Measurements from ENCODE around the gene LILRB4.
"Not testable (repeated sequence)": the region's sequence is repeated elsewhere in the genome, so short reads cannot be mapped to it uniquely, and the experiment has no call there.

The LILRB4 gene

GRCh38 chr19:54670576-54671357, 8.0 kb downstream of the LILRB4 start:
- peaks cover 6 to 8% of the 10 kb centered on the region in 2 donors for H3K27me3 ChIP-seq (ENCODE audit: control insufficient read depth in 1 of 2, insufficient read depth in 2 of 2, low read length in 2 of 2)
- H3K4me1 ChIP-seq (ENCODE audit: control insufficient read depth, insufficient read depth, low read length) = no peaks in the 10 kb centered on the region
- H3K9ac ChIP-seq (ENCODE audit: low read length in 2 of 2) = no peak overlapping the region
- H3K36me3 ChIP-seq (ENCODE audit: control insufficient read depth in 2 of 2, insufficient read depth in 2 of 2, low read length in 2 of 2) = no peaks in the 10 kb centered on the region
- H3K4me3 ChIP-seq (ENCODE audit: low read length in 2 of 2) = no peak overlapping the region
- no peak overlapping the region for H3K27ac ChIP-seq (ENCODE audit: low read length)
- peaks cover 0 to 13% of the 10 kb centered on the region in 2 donors for H3K9me3 ChIP-seq (ENCODE audit: control insufficient read depth in 2 of 2, low read length in 2 of 2)

GRCh38 chr19:54673222-54673621, 10.4 kb downstream of the LILRB4 start:
- Histone ChIP-seq H3K9me3 (ENCODE audit: control insufficient read depth in 2 of 2, low read length in 2 of 2) (peaks cover 0 to 6% of the 10 kb centered on the region in 2 donors), H3K4me1 (ENCODE audit: control insufficient read depth, insufficient read depth, low read length) (no peaks in the 10 kb centered on the region), H3K36me3 (ENCODE audit: control insufficient read depth in 2 of 2, insufficient read depth in 2 of 2, low read length in 2 of 2) (no peaks in the 10 kb centered on the region), H3K27me3 (ENCODE audit: control insufficient read depth in 1 of 2, insufficient read depth in 2 of 2, low read length in 2 of 2) (peaks cover 6 to 8% of the 10 kb centered on the region in 2 donors), H3K4me3 (ENCODE audit: low read length in 2 of 2) (no peak overlapping the region), H3K9ac (ENCODE audit: low read length in 2 of 2) (no peak overlapping the region), H3K27ac (ENCODE audit: low read length) (no peak overlapping the region)

- H3K27me3 ChIP-seq (ENCODE audit: control insufficient read depth in 1 of 2, insufficient read depth in 2 of 2, low read length in 2 of 2) = peaks cover 6 to 8% of the 10 kb centered on the region in 2 donors
- no peaks in the 10 kb centered on the region for H3K36me3 ChIP-seq (ENCODE audit: control insufficient read depth in 2 of 2, insufficient read depth in 2 of 2, low read length in 2 of 2)
- H3K9ac ChIP-seq (ENCODE audit: low read length in 2 of 2) = no peak overlapping the region
- no peak overlapping the region for H3K4me3 ChIP-seq (ENCODE audit: low read length in 2 of 2)
- peaks cover 0 to 6% of the 10 kb centered on the region in 2 donors for H3K9me3 ChIP-seq (ENCODE audit: control insufficient read depth in 2 of 2, low read length in 2 of 2)
- no peaks in the 10 kb centered on the region for H3K4me1 ChIP-seq (ENCODE audit: control insufficient read depth, insufficient read depth, low read length)
- no peak overlapping the region for H3K27ac ChIP-seq (ENCODE audit: low read length)
These were observed 11.3 kb downstream of the LILRB4 start for GRCh38 chr19:54674021-54674617.

GRCh38 chr19:54676210-54676834, 13.5 kb downstream of the LILRB4 start:
- H3K9ac ChIP-seq (ENCODE audit: low read length in 2 of 2); H3K9me3 ChIP-seq (ENCODE audit: control insufficient read depth in 2 of 2, low read length in 2 of 2); H3K4me1 ChIP-seq (ENCODE audit: control insufficient read depth, insufficient read depth, low read length); H3K27ac ChIP-seq (ENCODE audit: low read length); H3K36me3 ChIP-seq (ENCODE audit: control insufficient read depth in 2 of 2, insufficient read depth in 2 of 2, low read length in 2 of 2); H3K27me3 ChIP-seq (ENCODE audit: control insufficient read depth in 1 of 2, insufficient read depth in 2 of 2, low read length in 2 of 2); H3K4me3 ChIP-seq (ENCODE audit: low read length in 2 of 2): not testable (repeated sequence)

- H3K9ac ChIP-seq (ENCODE audit: low read length in 2 of 2) = no peak overlapping the region
- H3K36me3 ChIP-seq (ENCODE audit: control insufficient read depth in 2 of 2, insufficient read depth in 2 of 2, low read length in 2 of 2) = no peaks in the 10 kb centered on the region
- H3K27ac ChIP-seq (ENCODE audit: low read length) = no peak overlapping the region
- no peaks in the 10 kb centered on the region for H3K9me3 ChIP-seq (ENCODE audit: control insufficient read depth in 2 of 2, low read length in 2 of 2)
- no peaks in the 10 kb centered on the region for H3K4me1 ChIP-seq (ENCODE audit: control insufficient read depth, insufficient read depth, low read length)
- peaks cover 0 to 2% of the 10 kb centered on the region in 2 donors for H3K27me3 ChIP-seq (ENCODE audit: control insufficient read depth in 1 of 2, insufficient read depth in 2 of 2, low read length in 2 of 2)
- no peak overlapping the region for H3K4me3 ChIP-seq (ENCODE audit: low read length in 2 of 2)
These were observed 14.4 kb downstream of the LILRB4 start for GRCh38 chr19:54677217-54677616.

- not testable (repeated sequence) for H3K9me3 ChIP-seq (ENCODE audit: control insufficient read depth in 2 of 2, low read length in 2 of 2); H3K4me3 ChIP-seq (ENCODE audit: low read length in 2 of 2); H3K4me1 ChIP-seq (ENCODE audit: control insufficient read depth, insufficient read depth, low read length); H3K27me3 ChIP-seq (ENCODE audit: control insufficient read depth in 1 of 2, insufficient read depth in 2 of 2, low read length in 2 of 2); H3K9ac ChIP-seq (ENCODE audit: low read length in 2 of 2); H3K36me3 ChIP-seq (ENCODE audit: control insufficient read depth in 2 of 2, insufficient read depth in 2 of 2, low read length in 2 of 2); H3K27ac ChIP-seq (ENCODE audit: low read length)
These were observed 18.8 kb downstream of the LILRB4 start for GRCh38 chr19:54681596-54681995.

GRCh38 chr19:54682306-54682856, 19.6 kb downstream of the LILRB4 start:
- Histone ChIP-seq H3K4me3 (ENCODE audit: low read length in 2 of 2) (no peak overlapping the region), H3K36me3 (ENCODE audit: control insufficient read depth in 2 of 2, insufficient read depth in 2 of 2, low read length in 2 of 2) (no peaks in the 10 kb centered on the region), H3K9ac (ENCODE audit: low read length in 2 of 2) (no peak overlapping the region), H3K9me3 (ENCODE audit: control insufficient read depth in 2 of 2, low read length in 2 of 2) (no peaks in the 10 kb centered on the region), H3K27me3 (ENCODE audit: control insufficient read depth in 1 of 2, insufficient read depth in 2 of 2, low read length in 2 of 2) (peaks cover 5 to 7% of the 10 kb centered on the region in 2 donors), H3K27ac (ENCODE audit: low read length) (no peak overlapping the region), H3K4me1 (ENCODE audit: control insufficient read depth, insufficient read depth, low read length) (no peaks in the 10 kb centered on the region)

- H3K36me3 ChIP-seq (ENCODE audit: control insufficient read depth in 2 of 2, insufficient read depth in 2 of 2, low read length in 2 of 2) = no peaks in the 10 kb centered on the region
- H3K27me3 ChIP-seq (ENCODE audit: control insufficient read depth in 1 of 2, insufficient read depth in 2 of 2, low read length in 2 of 2) = peaks cover 5 to 7% of the 10 kb centered on the region in 2 donors
- H3K27ac ChIP-seq (ENCODE audit: low read length) = no peak overlapping the region
- no peak overlapping the region for H3K4me3 ChIP-seq (ENCODE audit: low read length in 2 of 2)
- H3K9me3 ChIP-seq (ENCODE audit: control insufficient read depth in 2 of 2, low read length in 2 of 2) = no peaks in the 10 kb centered on the region
- H3K4me1 ChIP-seq (ENCODE audit: control insufficient read depth, insufficient read depth, low read length) = no peaks in the 10 kb centered on the region
- no peak overlapping the region for H3K9ac ChIP-seq (ENCODE audit: low read length in 2 of 2)
These were observed 21.7 kb downstream of the LILRB4 start for GRCh38 chr19:54684527-54684926.

GRCh38 chr19:54691582-54692297, 29.0 kb downstream of the LILRB4 start:
- Histone ChIP-seq H3K27me3 (ENCODE audit: control insufficient read depth in 1 of 2, insufficient read depth in 2 of 2, low read length in 2 of 2) (peaks cover 0 to 8% of the 10 kb centered on the region in 2 donors), H3K27ac (ENCODE audit: low read length) (no peak overlapping the region), H3K4me3 (ENCODE audit: low read length in 2 of 2) (no peak overlapping the region), H3K9ac (ENCODE audit: low read length in 2 of 2) (no peak overlapping the region), H3K4me1 (ENCODE audit: control insufficient read depth, insufficient read depth, low read length) (no peaks in the 10 kb centered on the region), H3K36me3 (ENCODE audit: control insufficient read depth in 2 of 2, insufficient read depth in 2 of 2, low read length in 2 of 2) (no peaks in the 10 kb centered on the region), H3K9me3 (ENCODE audit: control insufficient read depth in 2 of 2, low read length in 2 of 2) (peaks cover 0 to 4% of the 10 kb centered on the region in 2 donors)

GRCh38 chr19:54692298-54692615, 29.5 kb downstream of the LILRB4 start:
- Histone ChIP-seq H3K9ac (ENCODE audit: low read length in 2 of 2) (no peak overlapping the region), H3K27ac (ENCODE audit: low read length) (no peak overlapping the region), H3K4me1 (ENCODE audit: control insufficient read depth, insufficient read depth, low read length) (no peaks in the 10 kb centered on the region), H3K27me3 (ENCODE audit: control insufficient read depth in 1 of 2, insufficient read depth in 2 of 2, low read length in 2 of 2) (peaks cover 0 to 9% of the 10 kb centered on the region in 2 donors), H3K4me3 (ENCODE audit: low read length in 2 of 2) (no peak overlapping the region), H3K9me3 (ENCODE audit: control insufficient read depth in 2 of 2, low read length in 2 of 2) (peaks cover 0 to 4% of the 10 kb centered on the region in 2 donors), H3K36me3 (ENCODE audit: control insufficient read depth in 2 of 2, insufficient read depth in 2 of 2, low read length in 2 of 2) (no peaks in the 10 kb centered on the region)
